SK-N-SH (cell line): ENCODE data around the gene PNLDC1.

ENCODE experiments used
- CHD2 ChIP-seq: fragments of 150-350 bp; IDR thresholded peaks from 2 replicates; pipeline ENCODE4 v1.6.1; 2018; ENCODE audit warnings: low read length; ENCODE audit not compliant: partially characterized antibody
- EP300 ChIP-seq, 2 experiments: IDR thresholded peaks; 2 replicates each; pipeline versions ENCODE4 v1.4.0 to v1.6.1; 2012; ENCODE audit warnings: borderline replicate concordance in 1 of 2, low read depth in 1 of 2, low read length in 1 of 2
- FOXM1 ChIP-seq: IDR thresholded peaks from 2 replicates; pipeline ENCODE4 v1.4.0; 2012; ENCODE audit warnings: low read depth, mild to moderate bottlenecking
- NRF1 ChIP-seq: IDR thresholded peaks from 2 replicates; pipeline ENCODE4 v1.6.1; 2012; ENCODE audit warnings: low read depth, mild to moderate bottlenecking, low read length
- POLR2AphosphoS5 ChIP-seq: IDR thresholded peaks from 2 replicates; pipeline ENCODE4 v1.6.1; 2012; ENCODE audit warnings: low read depth, low read length
- SIN3A ChIP-seq: IDR thresholded peaks from 2 replicates; pipeline ENCODE4 v1.6.1; 2012; ENCODE audit warnings: low read depth, mild to moderate bottlenecking, low read length, moderate library complexity, borderline replicate concordance
- SMC3 ChIP-seq: IDR thresholded peaks from 2 replicates; pipeline ENCODE4 v1.6.1; 2012; ENCODE audit warnings: low read depth, low read length, improper control_type of control experiment
- TCF12 ChIP-seq: IDR thresholded peaks from 2 replicates; pipeline ENCODE4 v1.4.0; 2012
- TEAD4 ChIP-seq: IDR thresholded peaks from 2 replicates; pipeline ENCODE4 v1.4.0; 2012; ENCODE audit warnings: mild to moderate bottlenecking, borderline replicate concordance; ENCODE audit not compliant: insufficient read depth
- YY1 ChIP-seq: IDR thresholded peaks from 2 replicates; pipeline ENCODE4 v1.4.0; 2012; ENCODE audit warnings: low read depth, mild to moderate bottlenecking
- TF ChIP-seq, protein P1 (sequence below): fragments of 200-600 bp; sonication (generic); IDR thresholded peaks from 2 replicates; pipeline ENCODE4 v1.6.1; 2017; ENCODE audit warnings: antibody characterized with exemption, mild to moderate bottlenecking, moderate library complexity
- TF ChIP-seq, protein P2 (sequence below): IDR thresholded peaks from 2 replicates; pipeline ENCODE4 v1.4.0; 2012; ENCODE audit warnings: low read depth, borderline replicate concordance
- TF ChIP-seq, protein P3 (sequence below): fragments of 150-350 bp; IDR thresholded peaks from 2 replicates; pipeline ENCODE4 v1.6.1; 2017; ENCODE audit warnings: antibody characterized with exemption, low read length, low read depth, borderline replicate concordance

GRCh38 chr6:159844737-159845645, 44.9 kb downstream of the PNLDC1 start:
- TF ChIP-seq SMC3 (no peak), NRF1 (no peak), POLR2AphosphoS5 (no peak), SIN3A (no peak), YY1 (no peak), FOXM1 (no peak), TEAD4 (no peak), CHD2 (no peak), TCF12 (no peak), EP300 (IDR thresholded peaks at IDR 0.05; ENCODE audit: borderline replicate concordance in 1 of 2, low read depth in 1 of 2, low read length in 1 of 2) (no peak)
- TF ChIP-seq, protein P1, sequence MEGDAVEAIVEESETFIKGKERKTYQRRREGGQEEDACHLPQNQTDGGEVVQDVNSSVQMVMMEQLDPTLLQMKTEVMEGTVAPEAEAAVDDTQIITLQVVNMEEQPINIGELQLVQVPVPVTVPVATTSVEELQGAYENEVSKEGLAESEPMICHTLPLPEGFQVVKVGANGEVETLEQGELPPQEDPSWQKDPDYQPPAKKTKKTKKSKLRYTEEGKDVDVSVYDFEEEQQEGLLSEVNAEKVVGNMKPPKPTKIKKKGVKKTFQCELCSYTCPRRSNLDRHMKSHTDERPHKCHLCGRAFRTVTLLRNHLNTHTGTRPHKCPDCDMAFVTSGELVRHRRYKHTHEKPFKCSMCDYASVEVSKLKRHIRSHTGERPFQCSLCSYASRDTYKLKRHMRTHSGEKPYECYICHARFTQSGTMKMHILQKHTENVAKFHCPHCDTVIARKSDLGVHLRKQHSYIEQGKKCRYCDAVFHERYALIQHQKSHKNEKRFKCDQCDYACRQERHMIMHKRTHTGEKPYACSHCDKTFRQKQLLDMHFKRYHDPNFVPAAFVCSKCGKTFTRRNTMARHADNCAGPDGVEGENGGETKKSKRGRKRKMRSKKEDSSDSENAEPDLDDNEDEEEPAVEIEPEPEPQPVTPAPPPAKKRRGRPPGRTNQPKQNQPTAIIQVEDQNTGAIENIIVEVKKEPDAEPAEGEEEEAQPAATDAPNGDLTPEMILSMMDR: no peak
- TF ChIP-seq, protein P2, sequence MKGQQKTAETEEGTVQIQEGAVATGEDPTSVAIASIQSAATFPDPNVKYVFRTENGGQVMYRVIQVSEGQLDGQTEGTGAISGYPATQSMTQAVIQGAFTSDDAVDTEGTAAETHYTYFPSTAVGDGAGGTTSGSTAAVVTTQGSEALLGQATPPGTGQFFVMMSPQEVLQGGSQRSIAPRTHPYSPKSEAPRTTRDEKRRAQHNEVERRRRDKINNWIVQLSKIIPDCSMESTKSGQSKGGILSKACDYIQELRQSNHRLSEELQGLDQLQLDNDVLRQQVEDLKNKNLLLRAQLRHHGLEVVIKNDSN: no peak
- TF ChIP-seq, protein P3, sequence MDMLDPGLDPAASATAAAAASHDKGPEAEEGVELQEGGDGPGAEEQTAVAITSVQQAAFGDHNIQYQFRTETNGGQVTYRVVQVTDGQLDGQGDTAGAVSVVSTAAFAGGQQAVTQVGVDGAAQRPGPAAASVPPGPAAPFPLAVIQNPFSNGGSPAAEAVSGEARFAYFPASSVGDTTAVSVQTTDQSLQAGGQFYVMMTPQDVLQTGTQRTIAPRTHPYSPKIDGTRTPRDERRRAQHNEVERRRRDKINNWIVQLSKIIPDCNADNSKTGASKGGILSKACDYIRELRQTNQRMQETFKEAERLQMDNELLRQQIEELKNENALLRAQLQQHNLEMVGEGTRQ: no peak
